NCI-H2107 treated with DMSO at 0.1 percent for 48 hours (cell line): ENCODE measurements around the gene CDH3.

Source experiments
- DNase-seq: peaks from one replicate; lab custom pipeline; 2025; ENCODE audit not compliant: unreplicated experiment; lab: John Stamatoyannopoulos, UW

The CDH3 gene

GRCh38 chr16:68734782-68735181 lies 89.7 kb downstream of the CDH3 start:
- no peak for DNase-seq

DNA sequence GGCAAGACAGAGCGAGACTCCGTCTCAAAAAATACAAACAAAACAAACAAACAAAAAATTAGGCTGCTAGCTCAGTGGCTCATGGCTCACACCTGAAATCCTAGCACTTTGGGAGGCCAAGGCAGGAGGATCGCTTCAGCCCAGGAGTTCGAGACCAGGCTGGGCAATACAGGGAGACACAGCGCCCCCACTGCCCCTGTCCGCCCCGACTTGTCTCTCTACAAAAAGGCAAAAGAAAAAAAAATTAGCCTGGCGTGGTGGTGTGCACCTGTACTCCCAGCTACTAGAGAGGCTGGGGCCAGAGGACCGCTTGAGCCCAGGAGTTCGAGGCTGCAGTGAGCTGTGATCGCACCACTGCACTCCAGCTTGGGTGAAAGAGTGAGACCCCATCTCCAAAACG lies 91.5 kb downstream of the CDH3 start:
- no peak for DNase-seq

DNA sequence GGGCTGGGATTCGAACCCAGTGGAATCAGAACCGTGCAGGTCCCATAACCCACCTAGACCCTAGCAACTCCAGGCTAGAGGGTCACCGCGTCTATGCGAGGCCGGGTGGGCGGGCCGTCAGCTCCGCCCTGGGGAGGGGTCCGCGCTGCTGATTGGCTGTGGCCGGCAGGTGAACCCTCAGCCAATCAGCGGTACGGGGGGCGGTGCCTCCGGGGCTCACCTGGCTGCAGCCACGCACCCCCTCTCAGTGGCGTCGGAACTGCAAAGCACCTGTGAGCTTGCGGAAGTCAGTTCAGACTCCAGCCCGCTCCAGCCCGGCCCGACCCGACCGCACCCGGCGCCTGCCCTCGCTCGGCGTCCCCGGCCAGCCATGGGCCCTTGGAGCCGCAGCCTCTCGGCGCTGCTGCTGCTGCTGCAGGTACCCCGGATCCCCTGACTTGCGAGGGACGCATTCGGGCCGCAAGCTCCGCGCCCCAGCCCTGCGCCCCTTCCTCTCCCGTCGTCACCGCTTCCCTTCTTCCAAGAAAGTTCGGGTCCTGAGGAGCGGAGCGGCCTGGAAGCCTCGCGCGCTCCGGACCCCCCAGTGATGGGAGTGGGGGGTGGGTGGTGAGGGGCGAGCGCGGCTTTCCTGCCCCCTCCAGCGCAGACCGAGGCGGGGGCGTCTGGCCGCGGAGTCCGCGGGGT lies 92.1 kb downstream of the CDH3 start, which contains the start of gene CDH1:
Gene CDH1, plus strand, starts transcription at position 247 of the 684 bp plus-strand sequence. Its CDS starts 124 bp downstream, at position 371.
- DNase-seq, result peak; percentile 33

DNA sequence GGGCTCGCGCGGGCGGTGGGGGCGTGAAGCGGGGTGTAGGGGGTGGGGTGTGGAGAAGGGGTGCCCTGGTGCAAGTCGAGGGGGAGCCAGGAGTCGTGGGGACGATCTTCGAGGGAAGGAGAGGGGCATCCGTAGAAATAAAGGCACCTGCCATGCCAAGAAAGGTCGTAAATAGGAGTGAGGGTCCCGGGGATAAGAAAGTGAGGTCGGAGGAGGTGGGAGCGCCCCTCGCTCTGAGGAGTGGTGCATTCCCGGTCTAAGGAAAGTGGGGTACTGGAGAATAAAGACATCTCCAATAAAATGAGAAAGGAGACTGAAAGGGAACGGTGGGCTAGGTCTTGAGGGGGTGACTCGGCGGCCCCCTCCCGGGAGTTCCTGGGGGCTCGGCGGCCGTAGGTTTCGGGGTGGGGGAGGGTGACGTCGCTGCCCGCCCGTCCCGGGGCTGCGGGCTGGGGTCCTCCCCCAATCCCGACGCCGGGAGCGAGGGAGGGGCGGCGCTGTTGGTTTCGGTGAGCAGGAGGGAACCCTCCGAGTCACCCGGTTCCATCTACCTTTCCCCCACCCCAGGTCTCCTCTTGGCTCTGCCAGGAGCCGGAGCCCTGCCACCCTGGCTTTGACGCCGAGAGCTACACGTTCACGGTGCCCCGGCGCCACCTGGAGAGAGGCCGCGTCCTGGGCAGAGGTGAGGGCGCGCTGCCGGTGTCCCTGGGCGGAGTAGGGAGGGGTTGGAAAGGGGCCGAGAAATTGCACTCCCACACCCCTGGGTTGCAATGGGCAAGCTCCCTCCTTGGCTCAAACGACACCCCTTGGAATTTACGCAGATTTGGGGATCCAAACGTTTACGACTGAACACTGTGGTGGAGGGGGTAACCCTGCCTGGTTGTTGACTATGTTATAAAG lies 92.9 kb downstream of the CDH3 start:
- peak; percentile 14 for DNase-seq

DNA sequence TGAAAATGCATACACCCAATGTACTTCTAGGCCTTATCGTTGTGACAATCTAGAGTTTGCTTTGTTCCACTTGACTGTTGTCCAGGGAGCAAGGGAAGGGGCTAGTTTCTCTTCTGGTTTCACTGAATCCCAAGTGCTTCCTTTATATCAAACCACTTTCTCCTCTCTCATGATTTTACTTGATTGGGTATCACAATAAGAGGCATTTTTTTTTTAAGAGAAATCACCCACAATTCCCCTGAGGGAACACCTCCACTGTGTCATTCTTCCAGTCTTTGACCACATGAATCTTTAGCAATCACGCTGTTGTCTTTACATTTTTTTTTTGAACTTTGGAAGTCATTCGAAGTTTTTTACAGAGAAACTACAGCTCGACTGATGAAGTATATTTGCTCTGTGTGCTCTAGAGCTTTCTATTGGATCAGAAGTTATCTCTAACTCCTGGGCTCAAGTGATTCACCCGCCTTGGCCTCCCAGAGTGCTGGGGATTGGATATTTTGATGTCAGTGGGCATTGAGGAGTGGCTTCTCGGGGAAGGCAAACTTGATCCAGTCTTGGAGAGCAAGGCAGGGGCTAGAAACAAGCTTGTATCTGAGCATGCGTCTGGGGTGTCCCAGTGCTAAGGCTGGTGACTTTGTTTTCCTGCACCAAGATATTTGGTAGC lies 95.0 kb downstream of the CDH3 start:
- no peak for DNase-seq

GRCh38 chr16:68740628-68741346 lies 95.7 kb downstream of the CDH3 start:
- no peak for DNase-seq

GRCh38 chr16:68743664-68744063 lies 98.6 kb downstream of the CDH3 start:
- no peak for DNase-seq

- peak; percentile 38 for DNase-seq
Measured at GRCh38 chr16:68744744-68745280, 99.7 kb downstream of the CDH3 start.

- no peak for DNase-seq
Measured at GRCh38 chr16:68746951-68747350, 101.8 kb downstream of the CDH3 start.

- no peak for DNase-seq
Measured at GRCh38 chr16:68749432-68749831, 104.3 kb downstream of the CDH3 start.
